GM19238 (cell line): ENCODE data around the gene PTPRG.

ENCODE experiments used
- DNase-seq: peaks from one replicate; pipeline ENCODE4 v3.0.0; 2011; ENCODE audit warnings: low spot score; ENCODE audit not compliant: insufficient read length

The PTPRG gene

DNA sequence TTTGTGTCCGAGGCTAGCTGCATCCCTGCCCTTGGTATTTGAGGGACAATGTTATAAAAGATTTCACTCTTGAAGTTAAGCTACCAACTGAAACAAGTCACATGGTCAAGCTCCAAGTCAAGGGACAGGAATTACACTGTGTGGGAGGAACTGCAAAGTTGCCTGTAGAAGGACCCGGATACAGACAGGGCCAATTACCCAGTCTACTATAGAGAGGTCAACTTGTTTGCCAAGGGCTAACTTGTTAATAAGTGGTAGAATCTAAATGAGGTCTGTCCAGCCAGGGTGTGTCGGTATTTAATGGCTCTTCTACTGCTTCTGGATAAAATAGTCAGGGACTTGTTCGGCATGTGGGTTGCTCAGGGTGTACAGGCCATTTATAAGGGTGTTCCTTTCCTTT is 55.7 kb downstream of the PTPRG start:
- DNase-seq = no peak

DNA sequence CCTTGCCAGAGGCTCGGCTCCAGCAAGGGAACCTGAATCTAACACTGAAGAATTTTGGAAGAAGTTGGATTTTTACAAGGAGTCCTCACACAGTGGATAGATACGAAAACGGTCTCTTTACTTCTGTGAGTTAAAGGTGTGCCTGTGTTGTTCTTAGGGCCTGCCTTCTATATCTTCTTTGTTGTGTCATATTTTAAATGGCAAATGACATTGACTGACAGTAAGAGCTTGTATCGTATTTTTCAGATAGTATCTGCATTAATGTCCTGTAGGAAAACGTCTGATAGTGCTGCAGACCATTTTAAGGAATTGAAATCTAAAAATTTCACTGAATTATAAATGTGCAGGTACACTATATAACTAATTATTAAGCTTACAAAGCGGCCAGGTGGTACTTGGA is 56.3 kb downstream of the PTPRG start:
- DNase-seq = no peak

DNA sequence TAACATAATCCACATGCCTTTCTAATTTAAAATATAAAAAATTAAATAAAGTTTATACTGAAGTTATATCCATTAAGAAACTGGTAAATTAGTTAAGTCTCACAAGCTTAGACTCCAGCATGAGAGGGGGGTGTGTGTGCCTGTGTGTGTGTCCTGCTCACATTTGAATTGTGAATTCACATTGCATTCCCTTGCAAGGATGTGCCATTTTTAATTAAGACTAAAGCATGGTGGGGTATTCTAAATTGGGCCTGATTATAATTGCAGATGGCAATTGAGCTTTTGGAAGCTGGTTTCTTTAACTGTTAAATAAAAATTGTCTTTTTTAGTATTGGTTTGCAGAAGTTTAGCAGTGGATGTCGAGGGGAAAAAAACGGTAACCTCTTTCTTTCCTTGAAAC is 56.9 kb downstream of the PTPRG start:
- DNase-seq = no peak

DNA sequence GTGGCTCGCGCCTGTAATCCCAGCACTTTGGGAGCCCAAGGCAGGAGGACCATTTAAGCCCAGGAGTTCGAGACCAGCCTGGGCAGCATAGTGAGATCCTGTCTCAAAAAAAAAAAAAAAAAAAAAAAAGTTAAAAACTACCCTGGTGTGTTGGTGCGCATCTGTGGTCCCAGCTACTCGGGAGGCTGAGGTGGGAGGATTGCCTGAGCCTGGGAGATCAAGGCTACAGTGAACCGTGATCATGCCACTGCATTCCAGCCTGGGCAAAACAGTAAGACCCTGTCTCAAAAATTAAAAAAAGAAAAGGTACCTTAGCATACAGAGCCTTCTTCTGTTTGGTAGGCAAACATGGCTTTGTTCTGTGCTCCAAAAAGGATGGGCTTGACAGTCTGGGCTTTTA is 57.5 kb downstream of the PTPRG start:
- no peak for DNase-seq

DNA sequence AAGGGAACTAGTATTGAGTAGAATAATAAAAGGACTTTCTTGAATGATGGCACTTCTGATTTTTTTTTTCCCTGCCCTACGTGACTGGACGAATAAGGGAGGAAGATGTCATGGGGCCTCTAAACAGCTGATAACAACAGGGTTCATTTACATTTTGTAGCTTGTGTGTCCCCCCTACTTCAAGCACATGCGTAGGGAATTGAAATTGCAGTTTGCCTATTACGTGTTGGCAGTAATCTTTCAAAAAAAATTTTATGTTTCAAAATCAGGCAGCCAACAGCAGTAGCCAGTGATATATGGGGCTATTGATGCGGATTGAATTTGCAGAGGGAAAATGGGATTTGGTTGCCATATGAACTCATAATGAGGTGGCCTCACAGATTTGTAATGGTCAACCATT is 58.7 kb downstream of the PTPRG start:
- no peak for DNase-seq

DNA sequence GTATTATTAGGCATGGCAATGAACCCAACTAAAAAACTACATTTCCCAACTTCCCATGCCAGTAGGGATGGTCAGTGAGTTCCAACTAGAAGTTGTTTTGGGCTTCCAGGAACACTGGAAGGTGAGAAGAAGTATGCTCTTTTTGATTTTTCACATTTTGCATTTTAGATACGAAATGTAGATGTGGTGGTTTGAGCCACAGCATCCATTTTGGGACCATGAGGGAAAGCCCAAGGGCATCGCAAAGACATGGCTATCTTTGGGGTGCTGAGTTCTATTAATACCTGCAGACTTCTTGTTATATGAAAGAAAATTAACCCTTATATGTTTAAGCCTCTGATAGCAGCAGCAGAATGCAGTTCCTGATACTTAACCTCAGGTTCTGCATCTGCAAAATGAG is 62.9 kb downstream of the PTPRG start:
- no peak for DNase-seq

DNA sequence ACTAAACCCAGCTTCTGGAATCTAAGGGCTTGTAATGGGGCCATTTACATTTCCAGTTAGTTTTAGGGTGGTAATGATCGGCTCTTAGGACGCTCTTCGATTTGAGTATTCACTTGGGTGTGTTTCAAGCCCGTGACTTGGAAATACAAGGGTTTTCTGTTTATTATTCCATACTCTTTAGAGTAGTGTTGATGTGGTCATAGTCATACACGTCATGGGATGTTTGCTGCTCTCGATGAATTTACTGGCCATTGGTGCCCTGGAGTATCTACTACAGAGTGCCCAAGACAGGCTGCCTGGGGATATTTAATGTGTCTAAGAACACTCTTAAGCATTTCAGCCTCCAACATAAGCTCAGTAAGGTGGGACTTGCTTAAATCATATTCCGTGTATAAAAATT is 64.1 kb downstream of the PTPRG start:
- no peak for DNase-seq

DNA sequence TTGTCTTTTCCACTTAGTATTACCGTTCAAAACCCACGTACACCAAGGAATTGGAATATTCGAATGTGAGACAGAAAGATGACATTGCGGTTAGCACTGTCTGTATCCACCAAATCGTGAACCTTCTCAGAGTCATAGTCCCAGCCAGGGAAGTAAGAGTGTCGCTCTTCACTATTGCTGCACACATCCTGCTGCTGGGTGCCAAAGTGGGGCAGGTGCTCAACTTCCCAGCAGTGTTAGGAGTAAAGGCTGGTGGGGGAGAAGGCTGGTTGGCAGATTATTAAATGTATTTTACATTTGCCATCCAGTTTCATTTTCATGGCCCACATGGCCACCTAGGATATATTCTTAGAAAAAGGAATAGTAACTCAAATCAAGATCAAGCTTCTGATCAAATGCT is 65.1 kb downstream of the PTPRG start:
- no peak for DNase-seq

DNA sequence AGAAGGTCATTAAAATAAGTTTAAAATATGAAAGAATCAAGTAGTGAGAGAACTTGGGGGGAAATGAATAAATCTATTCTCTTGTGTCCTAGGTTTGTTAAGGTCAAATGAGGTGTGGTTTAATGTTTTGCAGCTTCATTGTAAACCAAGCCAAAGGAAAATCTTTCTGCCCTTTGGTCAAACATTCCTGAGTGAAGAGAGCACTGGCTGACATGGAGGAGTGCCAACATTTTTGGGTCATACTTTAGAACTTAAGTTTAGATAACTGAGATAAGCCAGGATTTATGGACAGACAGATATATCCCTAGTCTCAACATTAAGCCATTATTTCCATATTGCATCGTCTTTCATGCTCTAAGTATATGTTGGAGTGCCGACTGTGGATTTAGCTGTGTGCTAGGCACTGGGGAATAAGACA is 66.4 kb downstream of the PTPRG start:
- DNase-seq = no peak

DNA sequence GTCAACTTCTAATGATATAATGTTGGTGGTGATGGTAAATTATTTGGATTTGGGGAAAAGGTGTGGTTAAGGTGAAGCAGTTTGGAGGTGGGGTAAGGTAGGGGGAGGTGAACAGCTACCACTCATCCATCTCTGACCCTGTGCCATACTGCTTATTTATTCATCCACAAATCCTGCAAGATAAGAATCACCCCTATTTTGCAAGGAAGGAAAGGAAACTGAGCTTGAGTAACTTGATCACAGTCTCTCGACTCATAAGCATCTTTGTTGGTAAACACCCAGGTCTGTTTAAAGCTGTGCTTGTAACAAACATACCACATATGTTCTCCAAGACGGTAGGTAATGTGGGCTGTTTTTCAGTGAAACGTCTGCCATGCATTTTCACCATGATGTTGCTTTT is 67.3 kb downstream of the PTPRG start:
- DNase-seq = no peak

DNA sequence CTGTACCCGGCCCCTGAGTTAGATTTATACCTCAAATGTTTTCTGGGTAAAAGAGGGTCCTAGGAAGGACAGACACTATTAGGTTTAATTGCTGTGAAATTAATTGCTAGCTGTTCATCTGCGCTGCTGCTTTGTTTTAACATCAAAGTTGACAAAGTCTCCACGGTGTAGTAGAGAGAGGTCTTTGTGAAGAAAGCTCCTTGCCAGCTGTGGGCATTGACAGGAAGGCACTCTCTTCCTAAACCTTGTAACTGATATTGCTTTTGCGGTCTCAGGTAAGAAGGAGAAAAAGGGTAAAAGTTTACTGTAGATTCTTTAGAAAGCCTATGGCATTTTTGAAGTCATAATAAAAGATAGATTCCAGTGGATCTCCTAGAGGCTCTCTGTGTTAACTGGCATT is 68.1 kb downstream of the PTPRG start:
- no peak for DNase-seq

DNA sequence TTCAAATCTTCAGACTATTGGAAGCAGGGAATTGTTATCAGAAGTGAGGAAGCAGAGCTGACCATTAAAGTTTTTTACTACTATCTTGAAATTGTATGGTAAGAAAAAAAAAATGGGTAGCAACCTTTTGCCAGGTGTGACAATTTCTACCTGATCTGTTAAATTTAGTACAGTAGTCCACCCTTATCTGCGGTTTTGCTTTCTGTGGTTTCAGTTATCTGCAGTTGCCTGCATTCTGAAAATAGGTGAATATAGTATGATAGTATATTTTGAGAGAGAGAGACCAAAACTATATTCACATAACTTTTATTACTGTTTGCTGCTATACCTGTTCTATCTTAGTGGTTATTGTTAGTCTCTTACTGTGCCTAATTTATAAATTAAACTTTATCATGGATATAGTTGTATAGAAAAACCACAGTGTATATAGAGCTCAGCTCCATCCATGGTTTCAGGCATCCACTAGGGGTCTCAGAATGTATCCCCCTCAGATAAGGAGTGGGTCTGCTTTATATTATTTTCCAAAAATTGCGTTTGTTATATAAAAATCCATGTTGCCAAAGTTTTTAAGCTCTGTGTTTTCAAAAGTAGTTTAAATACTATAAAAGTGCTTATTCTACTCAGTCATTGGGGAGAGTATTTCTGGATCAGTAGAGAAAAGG is 69.9 kb downstream of the PTPRG start:
- DNase-seq = no peak

DNA sequence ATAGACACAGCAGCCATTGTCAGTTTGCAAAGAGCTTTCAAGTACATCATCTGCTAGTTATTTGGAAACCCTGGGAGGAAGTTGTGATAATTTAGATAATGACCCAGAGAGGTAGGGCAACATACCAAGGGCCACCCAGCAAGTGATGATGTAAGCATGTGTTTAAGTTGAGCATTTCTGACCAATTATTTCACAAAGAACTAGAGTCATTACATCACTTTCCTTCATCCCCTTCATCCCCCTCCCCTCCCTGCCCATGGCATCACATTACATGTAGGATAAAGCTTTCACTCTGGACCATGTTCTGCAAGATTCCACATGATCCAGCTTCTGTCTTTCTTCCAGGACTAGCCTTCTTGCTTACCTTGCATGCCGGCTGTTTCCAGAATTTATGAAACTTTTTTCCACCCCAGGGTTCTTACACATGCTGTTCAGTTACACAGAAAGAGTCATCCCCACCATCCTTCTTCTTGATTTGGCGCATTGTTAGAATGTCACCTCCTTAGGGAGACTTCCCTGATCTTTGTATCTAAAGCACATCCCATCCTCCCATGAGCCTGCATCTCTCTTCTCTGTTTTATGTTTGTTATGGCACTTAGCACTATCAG is 71.3 kb downstream of the PTPRG start:
- no peak for DNase-seq

DNA sequence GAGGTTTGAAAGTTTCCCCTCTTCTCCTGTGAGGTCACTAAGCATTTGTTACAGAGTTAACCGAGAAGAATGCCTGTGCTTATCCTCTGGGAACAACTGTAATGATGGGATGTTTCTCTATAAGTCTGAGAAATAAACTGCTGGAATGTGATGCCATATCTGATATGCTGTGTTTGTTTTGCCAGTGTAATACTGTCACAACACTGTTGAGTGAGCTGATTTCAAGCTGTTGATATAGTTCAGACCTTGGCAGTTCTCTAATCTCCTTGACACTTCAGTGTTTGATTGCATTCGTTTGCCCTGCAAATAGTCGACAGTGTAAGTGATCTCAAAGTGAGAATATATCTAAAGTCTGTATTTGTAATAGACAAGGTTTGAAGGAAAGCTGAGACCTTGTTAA is 73.3 kb downstream of the PTPRG start:
- no peak for DNase-seq

DNA sequence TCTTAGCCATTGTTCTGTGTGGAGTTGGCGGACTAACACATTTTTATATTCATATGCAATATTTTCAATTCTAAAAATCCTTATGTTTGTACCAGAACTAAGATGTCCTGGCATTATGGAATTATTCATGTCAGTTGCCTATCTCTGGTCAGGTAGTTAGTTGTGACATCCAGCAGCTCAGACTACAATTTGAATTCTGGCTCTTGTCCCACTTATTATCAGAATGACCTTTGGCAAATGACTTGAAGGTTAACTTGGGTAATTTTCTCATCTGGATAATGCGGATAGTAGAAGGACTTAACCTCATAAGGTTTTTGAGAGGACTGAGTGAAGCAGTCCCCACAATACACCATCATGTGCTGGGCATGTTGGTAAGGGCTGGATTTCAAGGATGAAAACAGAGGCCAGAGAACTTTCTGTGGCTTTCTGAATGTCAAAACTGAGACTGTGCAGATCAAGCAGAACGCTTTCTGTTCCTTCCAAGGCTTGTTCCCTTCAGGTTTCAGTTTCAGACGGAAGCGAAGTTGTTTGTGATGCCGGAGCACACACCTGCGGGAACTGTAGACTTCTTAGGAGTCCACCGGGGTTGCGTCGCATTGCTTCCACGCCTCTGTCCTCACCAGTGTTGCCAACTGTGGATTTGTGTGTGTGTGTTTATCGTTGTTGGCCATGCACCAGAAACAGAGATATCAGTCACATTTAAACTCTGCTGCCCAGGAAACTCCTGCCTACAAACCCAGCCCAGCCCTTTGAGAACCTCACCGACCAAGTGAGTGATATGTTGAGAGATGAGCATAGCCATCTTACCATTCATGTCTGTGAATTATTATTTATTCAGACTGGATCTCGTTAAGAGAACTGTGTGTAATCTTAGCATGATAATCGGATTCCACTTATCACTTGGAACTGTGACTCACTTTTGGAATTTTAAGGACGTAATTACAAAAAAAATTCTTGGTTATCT is 76.0 kb downstream of the PTPRG start:
- peak; percentile 10 for DNase-seq

DNA sequence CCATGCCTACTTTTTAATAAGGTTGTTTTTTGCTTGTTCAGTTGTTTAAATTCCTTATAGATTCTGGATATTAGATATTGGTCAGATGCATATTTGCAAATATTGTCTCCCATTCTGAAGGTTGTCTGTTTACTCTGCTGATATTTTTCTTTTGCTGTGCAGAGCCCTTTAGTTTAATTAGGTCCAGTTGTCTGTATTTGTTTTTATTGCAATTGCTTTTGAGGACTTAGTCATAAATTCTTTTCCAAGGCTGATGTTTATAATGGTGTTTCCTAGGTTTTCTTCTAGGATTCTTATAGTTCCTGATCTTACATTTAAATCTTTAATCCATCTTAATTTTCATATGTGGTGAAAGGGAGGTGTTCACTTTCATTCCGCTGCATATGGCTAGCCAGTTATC is 77.4 kb downstream of the PTPRG start:
- DNase-seq = no peak

DNA sequence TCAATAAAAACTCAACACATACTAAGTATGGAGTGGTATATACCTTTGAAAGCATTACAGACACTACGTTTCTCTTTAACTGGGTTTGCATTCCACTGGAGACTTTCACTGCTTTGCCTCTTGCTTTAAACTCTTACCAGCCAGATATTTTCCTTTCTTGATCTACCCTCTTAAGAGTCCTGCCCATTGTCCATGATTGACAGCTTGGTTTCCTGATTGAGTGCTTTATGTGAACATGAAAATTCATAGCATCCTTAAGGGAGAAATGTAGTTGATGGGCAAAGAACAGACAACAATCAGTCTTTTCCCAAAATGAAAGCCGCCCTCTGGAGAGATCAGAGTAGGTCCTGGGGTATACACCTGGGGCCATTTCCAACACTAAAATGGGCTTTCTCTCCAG is 78.6 kb downstream of the PTPRG start:
- DNase-seq = no peak

DNA sequence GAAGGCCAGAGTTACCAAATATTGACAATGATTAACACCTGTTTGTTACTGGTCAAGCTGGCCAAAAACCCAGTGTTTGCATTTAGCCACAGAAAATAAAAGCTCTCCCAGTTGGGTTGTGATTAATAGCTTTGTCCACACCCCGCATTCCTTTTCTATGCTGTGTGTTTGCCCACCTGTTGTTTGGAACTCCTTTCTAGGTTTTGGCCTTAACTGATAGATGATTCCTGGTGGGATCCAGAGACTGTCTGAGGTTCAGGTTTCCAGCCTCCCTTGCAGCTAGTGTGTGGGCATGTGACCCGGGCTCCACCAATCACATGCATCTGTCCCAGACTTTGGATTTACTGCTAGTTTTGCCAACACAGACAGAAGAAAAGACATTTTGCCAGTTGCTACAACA is 83.8 kb downstream of the PTPRG start:
- DNase-seq = no peak

DNA sequence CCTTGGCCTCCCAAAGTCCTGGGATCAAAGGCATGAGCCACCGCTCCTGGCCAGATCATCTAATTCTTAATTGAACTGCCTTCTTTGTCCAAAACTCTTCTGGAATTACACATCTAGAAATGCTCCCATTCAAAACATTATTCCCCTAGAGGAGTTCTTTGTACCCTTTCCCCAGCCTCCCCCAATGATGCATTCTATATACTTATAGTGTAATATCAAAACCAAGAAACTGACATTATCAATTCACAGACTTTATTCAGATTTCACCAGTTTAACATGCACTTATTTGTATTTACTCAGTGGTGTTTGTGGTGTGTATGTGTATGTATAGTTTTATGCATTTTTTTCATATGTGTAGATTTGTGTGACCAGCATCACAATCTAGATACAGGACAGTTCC is 85.0 kb downstream of the PTPRG start:
- DNase-seq = no peak

DNA sequence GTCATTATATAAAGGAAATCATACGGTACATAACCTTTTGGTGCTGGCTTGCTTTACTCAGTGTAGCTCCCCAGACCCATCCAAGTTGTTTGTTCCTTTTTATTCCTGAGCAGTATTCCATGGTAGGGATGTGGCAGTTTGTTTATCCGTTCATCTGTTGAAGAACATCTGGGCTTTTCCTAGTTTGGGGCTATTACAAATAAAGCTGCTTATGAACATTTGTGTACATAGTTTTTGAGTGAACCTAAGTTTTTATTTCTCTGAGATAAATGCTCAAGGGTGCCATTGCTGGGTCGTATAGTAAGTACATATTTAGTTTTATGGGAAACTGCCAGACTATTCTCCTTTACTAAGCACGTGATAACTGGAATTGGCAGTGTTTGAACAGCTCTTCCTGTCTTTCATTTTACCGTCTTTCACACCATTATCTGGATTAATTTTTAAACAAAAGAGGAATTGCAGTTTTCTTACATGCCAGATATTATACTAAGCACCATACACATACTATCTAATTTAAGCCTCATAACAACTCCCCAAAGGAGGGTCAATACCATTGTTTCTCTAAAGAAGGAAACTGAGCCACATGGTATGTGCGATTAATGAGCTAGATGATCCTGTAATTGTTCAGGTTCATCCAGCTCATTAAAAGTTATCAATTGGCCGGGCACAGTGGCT is 85.6 kb downstream of the PTPRG start:
- DNase-seq = no peak

DNA sequence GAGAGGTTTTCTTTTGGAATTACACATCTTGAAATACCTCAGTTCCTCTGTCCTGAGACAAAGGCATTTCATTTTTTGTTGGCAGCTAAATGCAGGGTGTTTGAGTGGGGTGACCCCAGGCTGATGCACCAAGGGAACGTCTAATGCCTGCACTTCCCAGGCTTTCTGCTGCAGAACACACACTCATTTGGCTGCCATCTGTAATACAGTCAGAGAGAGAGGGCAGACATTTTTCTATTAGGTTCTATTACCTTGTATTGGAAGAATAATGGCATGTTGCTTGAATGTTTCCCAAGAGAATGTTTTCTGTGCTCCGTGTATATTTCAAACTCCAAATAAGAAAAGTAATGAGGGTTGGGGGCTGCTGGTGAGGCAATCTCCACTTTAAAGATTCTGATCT is 87.1 kb downstream of the PTPRG start:
- no peak for DNase-seq
